Stimulated activated CD8-positive, alpha-beta memory T cell treated with anti-CD3 and anti-CD28 coated beads, Interleukin-4, amount 100 ng/mL, for 1 hour (primary cell): ENCODE measurements around the gene SEMA3E.
"Not testable (repeated sequence)": the region's sequence is repeated elsewhere in the genome, so short reads cannot be mapped to it uniquely, and the experiment has no call there.

ENCODE experiments used
- DNase-seq, 2 donors: peaks; one replicate each; pipeline ENCODE4 v3.0.0-alpha.2; 2020; ENCODE audit warnings: low read depth in 2 of 2, low spot score in 1 of 2

The SEMA3E gene

GRCh38 chr7:83562289-83562688, 86.7 kb downstream of the SEMA3E start:
- DNase-seq = no peak

GRCh38 chr7:83559887-83560286, 89.1 kb downstream of the SEMA3E start:
- DNase-seq = no peak

DNA sequence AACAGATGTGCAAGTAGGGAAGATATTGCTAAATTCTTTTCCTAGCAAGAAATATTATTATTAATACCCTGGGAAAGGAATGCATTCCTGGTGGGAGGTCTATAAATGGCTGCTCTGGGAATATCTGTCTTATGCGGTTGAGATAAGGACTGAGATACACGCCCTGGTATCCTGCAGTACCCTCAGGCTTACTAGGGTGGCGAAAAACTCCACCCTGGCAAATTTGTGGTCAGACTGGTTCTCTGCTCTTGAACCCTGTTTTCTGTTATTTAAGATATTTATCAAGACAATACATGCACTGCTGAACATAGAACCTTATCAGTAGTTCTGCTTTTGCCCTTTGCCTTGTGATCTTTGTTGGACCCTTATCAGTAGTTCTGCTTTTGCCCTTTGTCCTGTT, 96.4 kb downstream of the SEMA3E start:
- not testable (repeated sequence) for DNase-seq

GRCh38 chr7:83550100-83550499, 98.8 kb downstream of the SEMA3E start:
- no peak for DNase-seq

DNA sequence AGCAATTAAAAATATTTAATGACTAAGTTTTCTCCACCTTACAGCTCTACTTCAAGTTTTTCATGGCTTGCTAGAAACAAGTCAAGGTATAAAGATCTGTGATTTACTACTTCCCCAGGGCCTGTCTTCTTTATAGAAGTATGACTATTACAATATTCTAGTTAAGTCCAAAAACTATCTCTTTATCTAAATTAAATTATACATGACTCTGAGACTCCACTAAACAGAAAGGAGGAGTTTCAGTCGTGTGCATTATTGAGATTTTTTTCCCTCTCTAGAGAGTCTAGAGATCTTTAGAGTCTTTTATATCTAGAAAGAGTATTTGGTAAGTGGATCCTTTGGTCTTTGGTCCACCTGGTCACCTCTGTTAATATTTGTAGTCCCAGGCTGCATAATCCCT, 100.7 kb downstream of the SEMA3E start:
- no peak for DNase-seq

GRCh38 chr7:83547526-83547925, 101.4 kb downstream of the SEMA3E start:
- no peak for DNase-seq

DNA sequence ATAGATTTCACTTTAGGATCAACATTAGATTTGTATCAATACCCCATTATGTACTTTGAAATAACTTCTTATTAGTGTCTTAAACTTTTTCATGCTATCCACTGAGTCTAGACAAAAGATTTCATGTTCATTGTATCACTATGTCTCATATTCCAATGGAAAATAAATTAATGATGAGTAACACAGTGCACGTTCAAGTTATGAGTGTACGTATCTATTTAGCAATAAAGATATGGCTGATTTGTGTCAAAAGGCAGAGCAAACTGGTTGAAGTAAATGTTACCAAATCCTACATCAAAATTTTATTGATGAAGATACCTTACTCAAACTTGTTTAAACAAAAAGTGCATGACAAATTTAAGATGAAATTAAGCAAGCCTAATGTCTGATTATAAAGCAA, 102.4 kb downstream of the SEMA3E start:
- DNase-seq = no peak

- DNase-seq = no peak
Measured at GRCh38 chr7:83541187-83541960, 107.6 kb downstream of the SEMA3E start.

- DNase-seq = no peak
Measured at GRCh38 chr7:83534488-83534887, 114.5 kb downstream of the SEMA3E start.

DNA sequence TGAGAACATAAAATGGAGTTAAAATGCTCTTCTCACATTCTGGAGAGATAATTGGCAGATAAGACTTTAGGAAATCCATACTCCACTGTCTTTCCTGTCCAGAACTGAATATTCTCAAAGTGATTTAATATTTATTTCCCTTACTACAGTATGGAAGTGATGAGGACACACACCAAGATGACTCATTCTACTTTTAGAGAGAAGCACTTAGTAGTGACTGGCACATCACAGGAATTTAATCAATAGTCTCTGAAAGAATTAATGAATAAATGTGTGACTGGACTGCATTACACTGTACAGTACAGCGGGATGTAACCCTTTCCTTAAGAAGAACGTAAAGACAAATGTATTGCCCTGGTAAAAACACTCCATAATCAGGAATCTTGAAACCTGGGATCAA, 116.7 kb downstream of the SEMA3E start:
- DNase-seq = no peak

- no peak for DNase-seq
Measured at GRCh38 chr7:83531766-83532165, 117.2 kb downstream of the SEMA3E start.

- no peak for DNase-seq
Measured at GRCh38 chr7:83528925-83529423, 120.0 kb downstream of the SEMA3E start.

DNA sequence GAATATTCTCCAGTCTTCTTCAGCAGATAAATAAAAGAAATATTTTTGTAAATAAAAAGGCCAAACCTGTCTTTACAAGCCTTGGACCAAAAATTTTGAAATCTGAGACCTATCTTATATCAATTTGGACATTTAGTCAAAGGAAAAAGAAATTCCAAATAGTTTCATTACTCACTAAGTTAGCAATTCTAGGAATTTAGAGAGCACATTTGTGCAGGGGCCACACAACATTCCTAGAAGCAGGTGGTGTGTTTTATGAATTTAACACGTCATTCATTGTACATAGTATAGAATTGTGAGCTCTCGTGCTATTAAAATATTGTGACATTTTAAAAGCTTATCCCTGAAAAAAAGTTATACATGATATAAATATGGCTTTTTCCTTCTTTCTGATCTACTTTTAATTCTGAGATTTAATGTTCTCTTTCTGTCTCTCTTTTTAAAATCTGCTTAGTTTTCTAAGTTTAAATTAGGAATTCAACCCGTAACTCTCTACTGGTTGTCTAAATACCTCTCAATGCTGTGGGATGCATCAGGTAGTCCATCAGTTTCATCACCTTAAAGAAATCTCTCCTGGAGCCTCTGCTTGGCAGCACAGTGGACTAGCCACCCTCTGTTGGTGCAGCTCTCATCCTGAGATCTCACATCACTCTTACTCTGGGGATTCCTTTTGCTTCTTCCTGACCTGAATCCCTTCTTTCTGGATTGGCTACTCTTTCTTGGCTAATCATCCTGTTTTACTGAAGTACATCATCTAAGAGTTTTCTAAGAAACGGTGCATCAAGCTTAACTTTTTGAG, 124.5 kb downstream of the SEMA3E start:
- no peak for DNase-seq

GRCh38 chr7:83520726-83521125, 128.2 kb downstream of the SEMA3E start:
- DNase-seq = no peak

DNA sequence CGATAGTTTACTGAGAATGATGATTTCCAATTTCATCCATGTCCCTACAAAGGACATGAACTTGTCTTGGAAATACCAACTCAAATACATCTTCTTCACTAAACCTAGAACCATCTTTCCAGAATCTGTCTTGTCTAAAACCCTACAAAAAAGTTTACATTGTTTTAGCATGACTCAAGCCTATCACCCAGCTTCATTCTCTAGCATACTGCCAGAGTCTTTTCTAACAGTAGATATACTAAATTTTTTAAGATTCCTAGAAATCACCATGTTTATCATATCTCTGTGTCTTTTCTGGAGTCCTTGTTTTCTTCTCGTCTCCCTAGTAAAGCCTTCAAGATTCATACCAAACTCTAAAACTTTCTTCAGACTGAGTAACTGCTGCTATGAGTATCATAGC, 129.7 kb downstream of the SEMA3E start:
- no peak for DNase-seq

DNA sequence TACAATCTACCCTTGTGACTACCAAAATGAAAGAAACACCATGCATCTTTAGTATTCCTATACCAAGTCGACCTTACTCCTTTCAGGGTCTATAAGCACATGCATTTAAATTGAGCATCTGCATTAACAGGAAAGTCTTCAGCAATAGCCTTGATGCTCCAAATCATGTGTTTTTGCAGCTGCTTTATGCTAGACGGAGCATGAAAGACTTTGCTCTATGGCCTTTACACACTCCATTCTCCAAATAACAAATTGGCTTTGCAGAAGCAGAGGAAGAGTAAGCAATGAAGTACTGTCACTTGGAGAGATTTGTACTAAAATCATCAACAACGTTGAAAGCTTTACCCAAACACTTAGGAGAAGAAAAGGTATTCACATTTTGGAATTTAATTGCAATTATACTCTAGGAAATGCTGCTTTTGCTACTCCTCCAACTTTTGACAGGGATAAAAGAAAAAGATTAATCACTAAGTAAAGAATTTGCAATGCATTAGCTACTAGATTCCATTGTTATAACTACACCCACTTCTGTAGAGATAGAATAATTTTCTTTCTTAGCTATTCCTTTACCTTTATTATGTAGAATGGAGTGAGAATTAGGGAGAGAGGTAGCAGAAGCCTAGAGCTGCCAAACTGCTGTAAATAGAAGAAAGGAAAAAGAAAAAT, 131.8 kb downstream of the SEMA3E start:
- no peak for DNase-seq

- no peak for DNase-seq
Measured at GRCh38 chr7:83514977-83515376, 134.0 kb downstream of the SEMA3E start.

GRCh38 chr7:83509255-83510021, 139.5 kb downstream of the SEMA3E start:
- no peak for DNase-seq

DNA sequence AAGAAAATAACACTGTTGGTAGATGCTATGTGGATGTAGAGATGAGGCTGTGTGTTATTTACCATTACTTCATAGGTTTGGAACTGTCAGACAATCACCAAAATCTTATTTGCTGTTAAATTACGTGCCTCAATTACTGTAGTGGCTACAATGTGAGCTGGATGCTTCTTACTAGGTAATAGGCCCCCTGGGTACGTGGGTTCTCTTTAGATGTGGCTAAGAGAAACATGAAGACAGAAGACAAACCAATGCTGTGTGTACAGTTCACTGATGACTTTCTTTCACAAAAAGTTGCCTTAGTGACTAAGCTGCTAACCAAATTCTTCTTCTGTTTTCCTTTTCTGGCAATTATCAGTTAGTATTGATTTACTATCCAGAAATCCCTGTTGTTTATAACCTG, 144.6 kb downstream of the SEMA3E start:
- DNase-seq = no peak

- DNase-seq = no peak
Measured at GRCh38 chr7:83502636-83503035, 146.3 kb downstream of the SEMA3E start.

- no peak for DNase-seq
Measured at GRCh38 chr7:83494683-83495082, 154.3 kb downstream of the SEMA3E start.
